IMR-90 (cell line): ENCODE measurements around the gene MATK. TPM values are rescaled to one million over a fixed set of nuclear protein-coding genes. Genes with fewer than 3 reads are reported as not detected.

ENCODE experiments used
- ATAC-seq: fragments of 200-7000 bp; cut with Tn5 transposase; 2 replicates; pipeline ENCODE4 v1.9.1; 2020; ENCODE audit warnings: low read depth, mild to moderate bottlenecking, moderate library complexity
- BruUV-seq: library from RNA; stranded (reverse); fragments of 400-500 nt; replicated peaks from 2 replicates; lab custom pipeline; 2021; lab: Mats Ljungman, UMichigan
- CTCF ChIA-PET: fragments of 300-600 bp; formaldehyde crosslinking; extraction: SDS; loops from one replicate; lab custom pipeline; 2021; ENCODE audit warnings: antibody characterized with exemption; lab: Yijun Ruan, JAX
- POLR2A ChIA-PET: fragments of 300-600 bp; sonication (Branson Sonifier 250); formaldehyde crosslinking; loops from one replicate; lab custom pipeline; 2022; ENCODE audit warnings: antibody characterized with exemption; ENCODE audit not compliant: unreplicated experiment; lab: Charles Lee
- DNase-seq: peaks from one replicate; pipeline ENCODE4 v3.0.0; 2013
- H2AFZ ChIP-seq: replicated peaks from 2 replicates; pipeline ENCODE3; 2013; ENCODE audit warnings: low read length, mild to moderate bottlenecking; ENCODE audit not compliant: poor library complexity
- H2AK5ac ChIP-seq: 2 replicates; pipeline ENCODE4 v1.6.1; 2013; ENCODE audit warnings: low read depth, low read length, inconsistent platforms
- H2AK9ac ChIP-seq: replicated peaks from 2 replicates; pipeline ENCODE3; 2013; ENCODE audit warnings: mild to moderate bottlenecking, low read depth, low read length, moderate library complexity; ENCODE audit not compliant: poor library complexity
- H2BK120ac ChIP-seq: 2 replicates; pipeline ENCODE4 v1.6.1; 2013; ENCODE audit warnings: low read depth, low read length, inconsistent platforms
- H2BK15ac ChIP-seq: 3 replicates; pipeline ENCODE4 v1.6.1; 2013; ENCODE audit warnings: low read depth, low read length, inconsistent platforms
- H2BK20ac ChIP-seq: 2 replicates; pipeline ENCODE4 v1.6.1; 2013; ENCODE audit warnings: low read depth, mild to moderate bottlenecking, inconsistent platforms, low read length, moderate library complexity
- H2BK5ac ChIP-seq: 2 replicates; pipeline ENCODE4 v1.6.1; 2013; ENCODE audit warnings: mild to moderate bottlenecking, low read depth, low read length, inconsistent platforms; ENCODE audit not compliant: poor library complexity, severe bottlenecking
- H3K14ac ChIP-seq: replicated peaks from 2 replicates; pipeline ENCODE4 v1.6.1; 2013; ENCODE audit warnings: low read depth, low read length, inconsistent platforms
- H3K18ac ChIP-seq: 2 replicates; pipeline ENCODE4 v1.6.1; 2013; ENCODE audit warnings: low read depth, low read length, control low read depth
- H3K23ac ChIP-seq: 2 replicates; pipeline ENCODE4 v1.6.1; 2013; ENCODE audit warnings: low read depth, low read length, inconsistent platforms
- H3K27ac ChIP-seq: 2 replicates; pipeline ENCODE4 v1.5.1; 2013; ENCODE audit warnings: mild to moderate bottlenecking, control low read depth, low read length; ENCODE audit not compliant: insufficient read depth
- H3K27me3 ChIP-seq: 2 replicates; pipeline ENCODE4 v1.6.1; 2013; ENCODE audit warnings: low read length; ENCODE audit not compliant: control insufficient read depth, insufficient read depth
- H3K36me3 ChIP-seq: 2 replicates; pipeline ENCODE4 v1.6.1; 2013; ENCODE audit warnings: low read length, mixed read lengths; ENCODE audit not compliant: control insufficient read depth, insufficient read depth
- H3K4ac ChIP-seq: 2 replicates; pipeline ENCODE4 v1.6.1; 2013; ENCODE audit warnings: low read depth, low read length, inconsistent platforms
- H3K4me1 ChIP-seq: 2 replicates; pipeline ENCODE4 v1.6.1; 2013; ENCODE audit warnings: low read length, mixed read lengths; ENCODE audit not compliant: control insufficient read depth, insufficient read depth
- H3K4me2 ChIP-seq: 2 replicates; pipeline ENCODE4 v1.6.1; 2013; ENCODE audit warnings: low read depth, mild to moderate bottlenecking, control low read depth, low read length, moderate library complexity
- H3K4me3 ChIP-seq: 2 replicates; pipeline ENCODE4 v1.5.1; 2013; ENCODE audit warnings: low read depth, mild to moderate bottlenecking, control low read depth, low read length, moderate library complexity; ENCODE audit not compliant: insufficient read depth
- H3K56ac ChIP-seq: 2 replicates; pipeline ENCODE4 v1.6.1; 2013; ENCODE audit warnings: low read length, inconsistent platforms; ENCODE audit not compliant: insufficient read depth; ENCODE audit errors: extremely low read depth
- H3K79me1 ChIP-seq, 2 experiments: 2 replicates each; pipeline ENCODE4 v1.6.1; 2013; ENCODE audit warnings: low read length in 2 of 2, inconsistent platforms in 1 of 2, low read depth in 1 of 2
- H3K9ac ChIP-seq: 2 replicates; pipeline ENCODE4 v1.6.1; 2013; ENCODE audit warnings: low read depth, low read length, control low read depth
- H3K9me1 ChIP-seq: 2 replicates; pipeline ENCODE4 v1.6.1; 2013; ENCODE audit warnings: low read length, inconsistent platforms; ENCODE audit not compliant: insufficient read depth
- H3K9me3 ChIP-seq: 2 replicates; pipeline ENCODE4 v1.6.1; 2013; ENCODE audit warnings: low read length; ENCODE audit not compliant: control insufficient read depth, insufficient read depth
- H4K20me1 ChIP-seq: 2 replicates; pipeline ENCODE4 v1.6.1; 2013; ENCODE audit warnings: low read length, inconsistent platforms; ENCODE audit not compliant: insufficient read depth
- H4K5ac ChIP-seq: 2 replicates; pipeline ENCODE4 v1.6.1; 2013; ENCODE audit warnings: mild to moderate bottlenecking, low read depth, low read length, control low read depth
- H4K8ac ChIP-seq, 2 experiments: 2 replicates each; pipeline ENCODE4 v1.6.1; 2013; ENCODE audit warnings: low read depth in 2 of 2, low read length in 2 of 2, control low read depth in 1 of 2, inconsistent platforms in 1 of 2
- H4K91ac ChIP-seq: 2 replicates; pipeline ENCODE4 v1.6.1; 2013; ENCODE audit warnings: low read depth, low read length, inconsistent platforms; ENCODE audit not compliant: insufficient read depth
- BHLHE40 ChIP-seq: fragments of 150-350 bp; IDR thresholded peaks from 2 replicates; pipeline ENCODE4 v1.6.1; 2016; ENCODE audit warnings: mild to moderate bottlenecking, low read depth, low read length
- CHD1 ChIP-seq: IDR thresholded peaks from 2 replicates; pipeline ENCODE4 v1.6.1; 2012; ENCODE audit warnings: low read depth, low read length, improper control_type of control experiment
- ELK1 ChIP-seq: fragments of 150-350 bp; IDR thresholded peaks from 2 replicates; pipeline ENCODE4 v1.6.1; 2016; ENCODE audit warnings: low read depth, mild to moderate bottlenecking, low read length, moderate library complexity, borderline replicate concordance
- RAD21 ChIP-seq: IDR thresholded peaks from 2 replicates; pipeline ENCODE4 v1.6.1; 2012; ENCODE audit warnings: low read length, improper control_type of control experiment
- SMC3 ChIP-seq: fragments of 150-350 bp; IDR thresholded peaks from 2 replicates; pipeline ENCODE4 v1.6.1; 2016; ENCODE audit warnings: low read depth, mild to moderate bottlenecking, antibody characterized with exemption, low read length, moderate library complexity
- WGBS, 2 experiments: methylation state at CpG; one replicate each; pipeline versions ENCODE4 v1.1.5 to v1.1.7; 2013; ENCODE audit warnings: missing lambda C conversion rate in 2 of 2; ENCODE audit not compliant: insufficient read length in 1 of 2; ENCODE audit errors: extremely low coverage in 2 of 2; 5-methylcytosine and 5-hydroxymethylcytosine counted together
- dilution Hi-C: fragments of 300-500 bp; cut with HindIII; formaldehyde crosslinking; loops from one replicate; pipeline ENCODE4 v1.14.3; 2018; ENCODE audit warnings: low sequenced_read_pairs; ENCODE audit not compliant: unreplicated experiment
- in situ Hi-C: fragments of 300-500 bp; cut with MboI; formaldehyde crosslinking; loops from 3 replicates; pipeline ENCODE4 v1.14.3; 2019; ENCODE audit warnings: low sequenced_read_pairs, inconsistent platforms, mixed read lengths
- intact Hi-C: fragments of 100-400 bp; cut with micrococcal nuclease; formaldehyde crosslinking; loops from 2 replicates; pipeline ENCODE4 v1.10.0; 2022
- polyA plus RNA-seq, 3 experiments: library from polyadenylated mRNA; depleted of rRNA; stranded (reverse); fragments of >200 nt; gene quantifications; 2 replicates each; pipeline ENCODE4 v1.2.3, GENCODE V29; 2012; ENCODE audit warnings: low replicate concordance in 1 of 3
- total RNA-seq: library from RNA; depleted of rRNA; stranded (reverse); fragments of >200 nt; gene quantifications from 2 replicates; pipeline ENCODE4 v1.2.3, GENCODE V29; 2012
- TF ChIP-seq, protein P1 (sequence below): fragments of 150-350 bp; IDR thresholded peaks from 2 replicates; pipeline ENCODE4 v1.6.1; 2017; ENCODE audit warnings: mild to moderate bottlenecking, antibody characterized with exemption, low read length, low read depth

The MATK gene
- total and polyA plus RNA-seq, 2 of the 4 experiments (the other 2 are of a cell fraction), result not detected

GRCh38 chr19:3778104-3778867 is 7.9 kb downstream of the MATK start:
- Histone ChIP-seq H3K4me1 (no peaks in the 10 kb centered on the region), H2BK120ac (no peak overlapping the region), H4K91ac (no peak overlapping the region), H2BK5ac (no peak overlapping the region), H3K9ac (no peak overlapping the region), H4K20me1 (no peaks in the 10 kb centered on the region), H3K23ac (no peak overlapping the region), H3K4me3 (no peak overlapping the region), H3K9me1 (no peaks in the 10 kb centered on the region), H2BK20ac (no peak overlapping the region), H2AK9ac (no peak overlapping the region), H3K36me3 (no peaks in the 10 kb centered on the region), H3K4ac (no peak overlapping the region), H4K8ac (no peak overlapping the region), H3K9me3 (peaks cover 24% of the 10 kb centered on the region), H2BK15ac (no peak overlapping the region), H4K5ac (no peak overlapping the region), H3K56ac (no peak overlapping the region), H3K14ac (no peak overlapping the region), H3K18ac (no peak overlapping the region), H3K79me1 (no peaks in the 10 kb centered on the region), H3K27ac (no peak overlapping the region), H2AFZ (no peak overlapping the region), H3K27me3 (peaks cover 3% of the 10 kb centered on the region; the same call in 1 of the 2 replicates), H2AK5ac (no peak overlapping the region), H3K4me2 (no peak overlapping the region)
- ChIA-PET CTCF (no interaction called here), POLR2A (no interaction called here)
- 86% methylated on average over 31 of the region's 37 CpGs; no CpG with 5 or more reads in 1 of the 2 experiments for WGBS, 2 experiments
- no TSS peak for BruUV-seq
- TF ChIP-seq ELK1 (no peak), SMC3 (no peak), CHD1 (no peak), BHLHE40 (no peak), RAD21 (no peak)
- TF ChIP-seq, protein P1, sequence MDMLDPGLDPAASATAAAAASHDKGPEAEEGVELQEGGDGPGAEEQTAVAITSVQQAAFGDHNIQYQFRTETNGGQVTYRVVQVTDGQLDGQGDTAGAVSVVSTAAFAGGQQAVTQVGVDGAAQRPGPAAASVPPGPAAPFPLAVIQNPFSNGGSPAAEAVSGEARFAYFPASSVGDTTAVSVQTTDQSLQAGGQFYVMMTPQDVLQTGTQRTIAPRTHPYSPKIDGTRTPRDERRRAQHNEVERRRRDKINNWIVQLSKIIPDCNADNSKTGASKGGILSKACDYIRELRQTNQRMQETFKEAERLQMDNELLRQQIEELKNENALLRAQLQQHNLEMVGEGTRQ, result no peak
- ATAC-seq, result no peak
- intact Hi-C loops (no loop called here), in situ Hi-C loops (no loop called here), dilution Hi-C loops (no loop called here)
- DNase-seq, result no peak
